ENCODE data around the gene GRIK4.

Gene GRIK4

GRCh38 chr11:120827820-120828219 lies 316.3 kb downstream of the GRIK4 start:
- no peak for TF ChIP-seq CTCF (IDR thresholded peaks at IDR 0.05; ENCODE audit: borderline replicate concordance, control extremely low read depth, extremely low read depth, insufficient read depth, missing control alignments)
- in situ Hi-C loops (cut with MboI; ENCODE audit: low sequenced_read_pairs, unreplicated experiment): no loop called here
- DNase-seq (ENCODE audit: low spot score): no peak

GRCh38 chr11:120828847-120829246 lies 317.3 kb downstream of the GRIK4 start:
- TF ChIP-seq CTCF (IDR thresholded peaks at IDR 0.05; ENCODE audit: borderline replicate concordance, control extremely low read depth, extremely low read depth, insufficient read depth, missing control alignments): no peak
- in situ Hi-C loops (cut with MboI; ENCODE audit: low sequenced_read_pairs, unreplicated experiment): no loop called here

GRCh38 chr11:120830085-120830620 lies 318.6 kb downstream of the GRIK4 start:
- no peak for TF ChIP-seq CTCF (IDR thresholded peaks at IDR 0.05; ENCODE audit: borderline replicate concordance, control extremely low read depth, extremely low read depth, insufficient read depth, missing control alignments)
- in situ Hi-C loops (cut with MboI; ENCODE audit: low sequenced_read_pairs, unreplicated experiment): no loop called here
- DNase-seq (ENCODE audit: low spot score): no peak

More at GRCh38 chr11:120828847-120829246, 317.3 kb downstream of the GRIK4 start:
- no peak for DNase-seq (ENCODE audit: low spot score)

- no peak for TF ChIP-seq CTCF (IDR thresholded peaks at IDR 0.05; ENCODE audit: borderline replicate concordance, control extremely low read depth, extremely low read depth, insufficient read depth, missing control alignments)
- DNase-seq (ENCODE audit: low spot score): no peak
- in situ Hi-C loops (cut with MboI; ENCODE audit: low sequenced_read_pairs, unreplicated experiment): no loop called here
Measured at GRCh38 chr11:120832481-120833238, 321.1 kb downstream of the GRIK4 start.

GRCh38 chr11:120834686-120835210 lies 323.2 kb downstream of the GRIK4 start:
- no peak for TF ChIP-seq CTCF (IDR thresholded peaks at IDR 0.05; ENCODE audit: borderline replicate concordance, control extremely low read depth, extremely low read depth, insufficient read depth, missing control alignments)
- in situ Hi-C loops (cut with MboI; ENCODE audit: low sequenced_read_pairs, unreplicated experiment): no loop called here
- DNase-seq (ENCODE audit: low spot score): no peak

- TF ChIP-seq CTCF (IDR thresholded peaks at IDR 0.05; ENCODE audit: borderline replicate concordance, control extremely low read depth, extremely low read depth, insufficient read depth, missing control alignments): no peak
- in situ Hi-C loops (cut with MboI; ENCODE audit: low sequenced_read_pairs, unreplicated experiment): no loop called here
- DNase-seq (ENCODE audit: low spot score): peak; percentile 78
Measured at GRCh38 chr11:120835601-120836228, 324.2 kb downstream of the GRIK4 start.

All from GM13976 (cell line).